Ascending aorta (tissue), 2 donors: Measurements from ENCODE around the gene RFNG. TPM values are rescaled to one million over a fixed set of nuclear protein-coding genes. Genes with fewer than 3 reads are reported as not detected.

Experiments
- DNase-seq, 2 donors: peaks; one replicate each; pipeline ENCODE4 v3.0.0-alpha.2; 2019; ENCODE audit warnings: low spot score in 2 of 2
- H3K27ac ChIP-seq, 2 donors: fragments of 200-600 bp; sonication (generic); one replicate each; pipeline ENCODE4 v1.5.1; 2016 to 2017; ENCODE audit warnings: mild to moderate bottlenecking in 1 of 2
- H3K27me3 ChIP-seq: fragments of 200-600 bp; sonication (generic); one replicate; pipeline ENCODE4 v1.5.1; 2017
- H3K36me3 ChIP-seq, 2 donors: fragments of 200-600 bp; sonication (generic); one replicate each; pipeline ENCODE4 v1.5.1; 2016
- H3K4me1 ChIP-seq, 2 donors: fragments of 200-600 bp; sonication (generic); one replicate each; pipeline ENCODE4 v1.5.1; 2016 to 2017; ENCODE audit warnings: mild to moderate bottlenecking in 1 of 2
- H3K4me3 ChIP-seq, 2 donors: fragments of 200-600 bp; sonication (generic); one replicate each; pipeline ENCODE4 v1.5.1; 2016 to 2017; ENCODE audit warnings: mild to moderate bottlenecking in 1 of 2
- H3K9me3 ChIP-seq, 2 donors: fragments of 200-600 bp; sonication (generic); one replicate each; pipeline ENCODE4 v1.5.1; 2016
- CTCF ChIP-seq, 3 experiments: fragments of 200-600 bp in 2 of 3; fragments of 450-650 bp in 1 of 3; sonication (generic) in 2 of 3; IDR thresholded peaks; one replicate each; pipeline ENCODE4 v1.5.1; 2016 to 2019; ENCODE audit warnings: antibody characterized with exemption in 3 of 3, mild to moderate bottlenecking in 1 of 3, moderate library complexity in 1 of 3
- intact Hi-C: fragments of 100-400 bp; cut with DNase I; formaldehyde crosslinking; loops from one replicate; pipeline ENCODE4 v1.15.1; 2023
- total RNA-seq: library from RNA; depleted of rRNA; stranded (reverse); fragments of >200 nt; gene quantifications from one replicate; pipeline ENCODE4 v1.1.0, GENCODE V29; 2016

Gene RFNG
- total RNA-seq, 1 donor from 2014 or later = 73.7 TPM

- no peak overlapping the region for H3K4me3 ChIP-seq
- intact Hi-C loops = no loop called here
- DNase-seq = no peak
- peaks cover 0 to 14% of the 10 kb centered on the region in 2 donors for H3K36me3 ChIP-seq
- TF ChIP-seq CTCF (IDR thresholded peaks at IDR 0.05) = no peak
- H3K27me3 ChIP-seq = no peaks in the 10 kb centered on the region
- H3K4me1 ChIP-seq = peaks cover 16 to 17% of the 10 kb centered on the region in 2 donors
- no peaks in the 10 kb centered on the region for H3K9me3 ChIP-seq
- H3K27ac ChIP-seq = no peak overlapping the region
Observed at GRCh38 chr17:82018152-82018988, 33.2 kb downstream of the RFNG start.

GRCh38 chr17:82017612-82018151, 33.9 kb downstream of the RFNG start:
- H3K4me1 ChIP-seq = peaks cover 16 to 24% of the 10 kb centered on the region in 2 donors
- intact Hi-C loops = no loop called here
- no peak overlapping the region for H3K4me3 ChIP-seq
- no peak overlapping the region for H3K27ac ChIP-seq
- no peaks in the 10 kb centered on the region for H3K9me3 ChIP-seq
- no peaks in the 10 kb centered on the region for H3K27me3 ChIP-seq
- DNase-seq = no peak
- TF ChIP-seq CTCF (IDR thresholded peaks at IDR 0.05) = no peak
- H3K36me3 ChIP-seq = peaks cover 0 to 14% of the 10 kb centered on the region in 2 donors

GRCh38 chr17:82016875-82017459, 34.6 kb downstream of the RFNG start:
- Histone ChIP-seq H3K9me3 (no peaks in the 10 kb centered on the region), H3K36me3 (peaks cover 0 to 14% of the 10 kb centered on the region in 2 donors), H3K27ac (no peak overlapping the region), H3K4me1 (peaks cover 14 to 23% of the 10 kb centered on the region in 2 donors), H3K4me3 (no peak overlapping the region), H3K27me3 (no peaks in the 10 kb centered on the region)
- intact Hi-C loops = no loop called here
- no peak for DNase-seq
- no peak for TF ChIP-seq CTCF (IDR thresholded peaks at IDR 0.05)

GRCh38 chr17:82016061-82016874, 35.3 kb downstream of the RFNG start:
- Histone ChIP-seq H3K27me3 (no peaks in the 10 kb centered on the region), H3K36me3 (peaks cover 0 to 14% of the 10 kb centered on the region in 2 donors), H3K27ac (no peak overlapping the region), H3K9me3 (no peaks in the 10 kb centered on the region), H3K4me3 (no peak overlapping the region), H3K4me1 (peaks cover 7 to 16% of the 10 kb centered on the region in 2 donors)
- DNase-seq = no peak
- TF ChIP-seq CTCF (IDR thresholded peaks at IDR 0.05) = no peak
- intact Hi-C loops = no loop called here

GRCh38 chr17:82015311-82015971, 36.2 kb downstream of the RFNG start:
- DNase-seq = no peak
- Histone ChIP-seq H3K4me1 (peaks cover 7 to 15% of the 10 kb centered on the region in 2 donors), H3K9me3 (no peaks in the 10 kb centered on the region), H3K27me3 (no peaks in the 10 kb centered on the region), H3K4me3 (no peak overlapping the region), H3K27ac (no peak overlapping the region), H3K36me3 (peaks cover 0 to 14% of the 10 kb centered on the region in 2 donors)
- TF ChIP-seq CTCF (IDR thresholded peaks at IDR 0.05) = no peak
- intact Hi-C loops = no loop called here
